ENCODE measurements around the gene ALKBH5.
"Not testable (repeated sequence)": the region's sequence is repeated elsewhere in the genome, so short reads cannot be mapped to it uniquely, and the experiment has no call there.

The ALKBH5 gene

GRCh38 chr17:18185832-18186626, 2.4 kb downstream of the ALKBH5 start:
- DNase-seq (ENCODE audit: low spot score): no peak

- DNase-seq (ENCODE audit: low spot score): no peak
These were observed 3.0 kb downstream of the ALKBH5 start for GRCh38 chr17:18186627-18186982.

GRCh38 chr17:18187226-18187625, 3.6 kb downstream of the ALKBH5 start:
- DNase-seq (ENCODE audit: low spot score): no peak

DNA sequence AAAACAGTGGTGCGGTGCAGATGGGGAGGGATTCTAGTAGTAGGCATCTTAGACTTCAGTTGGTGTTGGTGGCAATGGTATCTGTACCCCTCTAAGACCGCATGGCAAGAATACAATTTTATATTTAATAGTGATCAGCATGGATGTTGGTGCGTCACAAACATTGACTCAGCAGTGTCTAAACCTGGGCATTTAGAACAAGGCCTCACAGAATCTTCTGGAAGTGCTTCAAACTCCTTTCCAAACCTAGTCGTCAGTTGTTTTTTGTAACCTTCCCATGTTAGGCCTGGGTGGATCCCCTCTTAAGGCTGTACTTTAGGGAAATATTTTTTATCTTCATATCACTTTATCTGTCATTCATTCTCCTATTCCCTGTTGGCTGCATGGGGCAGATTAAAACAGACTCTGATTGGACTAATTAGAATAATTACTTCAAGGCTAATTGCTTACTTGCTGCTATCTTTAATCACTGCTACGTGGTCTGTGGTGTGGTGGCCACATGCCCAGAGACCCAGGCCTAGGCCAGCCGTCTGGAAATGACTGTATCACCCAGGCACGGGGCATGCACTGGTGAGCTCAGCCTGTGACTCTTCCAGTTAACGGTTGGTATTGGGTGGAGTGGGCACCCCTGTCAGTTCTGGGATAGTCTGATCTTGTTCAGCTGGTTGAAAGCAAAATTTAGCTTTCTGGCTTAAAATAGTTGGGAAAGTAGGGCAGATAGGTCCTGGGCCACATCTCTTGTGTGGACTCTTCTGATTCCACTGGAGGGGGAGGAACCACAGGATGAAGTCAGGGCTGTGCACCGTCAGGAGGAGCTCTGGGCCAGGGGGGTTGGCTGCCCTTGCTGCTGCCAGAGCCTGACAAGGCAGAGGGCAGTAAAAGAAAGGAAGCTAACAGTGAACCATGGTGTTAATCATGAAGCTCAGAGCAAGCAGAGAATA, 4.5 kb downstream of the ALKBH5 start:
- DNase-seq (ENCODE audit: low spot score): peak; percentile 28

DNA sequence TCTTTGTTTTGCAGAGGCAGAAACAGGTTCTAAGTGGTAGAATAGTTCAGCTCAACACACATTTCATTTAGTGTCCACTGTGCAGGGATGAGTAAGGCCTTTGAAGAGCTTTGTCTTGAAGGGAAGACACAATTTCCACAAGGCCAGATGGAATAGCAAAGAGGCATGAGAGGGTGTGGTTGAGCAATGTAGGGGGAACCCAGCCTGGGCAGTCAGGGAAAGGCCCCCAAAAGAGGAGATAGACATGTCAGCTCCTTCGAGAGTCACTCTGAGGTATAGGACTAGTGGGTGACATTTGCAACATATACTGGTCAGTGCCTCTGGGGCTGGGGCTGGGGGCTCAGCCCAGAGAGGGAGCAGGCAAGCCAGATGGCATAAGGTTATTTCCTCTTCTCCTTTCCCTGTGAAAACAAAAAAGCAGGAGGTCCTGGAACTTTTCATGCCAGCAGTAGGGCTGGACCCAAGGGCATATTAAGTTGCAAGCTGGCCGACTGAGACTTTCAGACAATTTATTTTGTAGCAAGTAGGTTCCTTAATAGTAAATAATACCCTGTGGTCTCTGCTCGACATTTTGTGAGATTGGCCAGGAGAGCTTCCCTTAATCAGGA, 7.1 kb downstream of the ALKBH5 start:
- DNase-seq (ENCODE audit: low spot score): no peak

- DNase-seq (ENCODE audit: low spot score): no peak
These were observed 7.6 kb downstream of the ALKBH5 start for GRCh38 chr17:18191236-18191667.

GRCh38 chr17:18191967-18192366, 8.3 kb downstream of the ALKBH5 start:
- DNase-seq (ENCODE audit: low spot score): no peak

- no peak for DNase-seq (ENCODE audit: low spot score)
These were observed 10.8 kb downstream of the ALKBH5 start for GRCh38 chr17:18194394-18194793.

- DNase-seq (ENCODE audit: low spot score): no peak
These were observed 11.2 kb downstream of the ALKBH5 start for GRCh38 chr17:18194804-18195203.

DNA sequence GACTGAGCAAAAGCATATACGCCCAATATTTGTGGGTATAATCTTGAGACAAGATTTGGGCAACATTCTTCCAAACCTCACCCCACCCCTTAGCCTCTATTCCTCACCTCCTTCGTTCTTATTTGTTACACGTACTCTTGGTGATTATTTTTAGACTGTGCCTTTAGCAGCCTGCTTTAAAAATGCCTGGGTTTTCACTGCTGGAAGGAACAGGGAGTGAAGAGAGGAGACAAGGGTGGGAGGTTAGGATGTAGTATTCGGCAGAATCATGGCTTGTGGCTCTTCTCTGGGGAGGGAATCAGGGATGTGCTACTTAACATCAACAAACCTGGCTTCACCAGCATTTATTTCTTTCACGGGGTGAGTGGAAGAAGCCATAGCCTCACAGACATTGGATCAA, 11.6 kb downstream of the ALKBH5 start:
- DNase-seq (ENCODE audit: low spot score): no peak

DNA sequence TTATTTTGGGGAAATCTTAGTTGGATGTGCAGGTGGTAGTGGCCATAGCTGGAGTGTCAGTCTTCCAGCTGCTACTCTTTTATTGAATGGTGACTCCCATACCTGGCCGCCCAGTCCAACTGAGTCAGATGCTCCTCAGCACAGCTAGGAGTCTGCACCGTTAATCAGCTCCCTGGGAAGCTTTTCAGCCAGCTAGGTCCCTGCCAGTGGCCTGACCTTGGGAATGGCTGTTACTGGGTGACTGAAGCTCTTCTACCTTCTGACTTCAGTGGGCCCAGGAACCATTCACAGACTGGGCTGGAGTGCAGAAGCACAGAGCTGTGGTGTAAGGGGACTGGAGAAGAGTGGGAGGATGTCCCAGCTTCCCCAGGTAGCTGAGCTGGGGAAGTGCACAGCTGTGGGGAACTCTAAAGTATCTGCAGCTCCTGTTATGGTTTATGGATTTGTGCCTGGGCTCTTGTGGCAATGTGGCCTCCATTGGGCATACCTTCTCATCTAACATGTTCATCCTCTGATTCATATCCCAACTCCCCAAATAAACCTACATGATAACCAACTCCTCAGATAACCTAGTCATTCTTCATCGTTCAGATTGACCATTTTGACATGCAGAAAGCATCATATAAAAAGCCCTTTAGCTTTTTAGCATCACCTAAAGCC, 14.0 kb downstream of the ALKBH5 start:
- DNase-seq (ENCODE audit: low spot score): no peak

GRCh38 chr17:18198530-18198929, 14.9 kb downstream of the ALKBH5 start:
- DNase-seq (ENCODE audit: low spot score): no peak

GRCh38 chr17:18201108-18201507, 17.5 kb downstream of the ALKBH5 start:
- DNase-seq (ENCODE audit: low spot score): no peak

- DNase-seq (ENCODE audit: low spot score): no peak
These were observed 19.7 kb downstream of the ALKBH5 start for GRCh38 chr17:18203308-18203707.

GRCh38 chr17:18205861-18206260, 22.2 kb downstream of the ALKBH5 start:
- no peak for DNase-seq (ENCODE audit: low spot score)

- no peak for DNase-seq (ENCODE audit: low spot score)
These were observed 23.3 kb downstream of the ALKBH5 start for GRCh38 chr17:18206962-18207361.

- DNase-seq (ENCODE audit: low spot score): no peak
These were observed 24.5 kb downstream of the ALKBH5 start for GRCh38 chr17:18208092-18208491.

DNA sequence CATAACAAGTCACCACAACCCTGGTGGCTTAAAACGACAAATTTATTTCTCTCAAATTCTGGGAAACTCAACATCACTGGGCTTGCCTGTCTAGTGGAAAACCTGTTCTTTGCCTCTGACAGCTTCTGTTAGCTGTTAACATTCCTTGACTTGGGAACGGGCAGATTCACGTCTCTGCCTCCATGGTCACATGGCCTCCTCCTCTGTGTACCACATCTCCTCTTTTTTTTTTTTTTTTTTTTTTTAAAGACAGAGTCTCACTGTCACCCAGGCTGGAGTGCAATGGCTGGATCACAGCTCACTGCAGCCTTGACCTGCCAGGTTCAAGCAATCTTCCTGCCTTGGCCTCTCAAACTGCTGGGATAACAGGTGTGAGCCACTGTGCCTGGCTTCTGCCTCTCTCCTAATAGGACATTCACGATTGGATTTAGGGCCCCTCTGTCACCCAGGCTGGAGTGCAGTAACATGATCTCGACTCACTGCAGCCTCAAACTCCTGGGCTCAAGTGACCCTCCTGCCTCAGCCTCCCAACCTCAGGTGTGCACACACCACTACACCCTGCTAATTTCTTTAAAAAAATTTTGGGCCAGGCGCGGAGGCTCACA, 30.1 kb downstream of the ALKBH5 start:
- no peak for DNase-seq (ENCODE audit: low spot score)

GRCh38 chr17:18216906-18217305, 33.3 kb downstream of the ALKBH5 start:
- not testable (repeated sequence) for DNase-seq (ENCODE audit: low spot score)

- DNase-seq (ENCODE audit: low spot score): peak; percentile 74
These were observed 33.9 kb downstream of the ALKBH5 start for GRCh38 chr17:18217412-18218015.

DNA sequence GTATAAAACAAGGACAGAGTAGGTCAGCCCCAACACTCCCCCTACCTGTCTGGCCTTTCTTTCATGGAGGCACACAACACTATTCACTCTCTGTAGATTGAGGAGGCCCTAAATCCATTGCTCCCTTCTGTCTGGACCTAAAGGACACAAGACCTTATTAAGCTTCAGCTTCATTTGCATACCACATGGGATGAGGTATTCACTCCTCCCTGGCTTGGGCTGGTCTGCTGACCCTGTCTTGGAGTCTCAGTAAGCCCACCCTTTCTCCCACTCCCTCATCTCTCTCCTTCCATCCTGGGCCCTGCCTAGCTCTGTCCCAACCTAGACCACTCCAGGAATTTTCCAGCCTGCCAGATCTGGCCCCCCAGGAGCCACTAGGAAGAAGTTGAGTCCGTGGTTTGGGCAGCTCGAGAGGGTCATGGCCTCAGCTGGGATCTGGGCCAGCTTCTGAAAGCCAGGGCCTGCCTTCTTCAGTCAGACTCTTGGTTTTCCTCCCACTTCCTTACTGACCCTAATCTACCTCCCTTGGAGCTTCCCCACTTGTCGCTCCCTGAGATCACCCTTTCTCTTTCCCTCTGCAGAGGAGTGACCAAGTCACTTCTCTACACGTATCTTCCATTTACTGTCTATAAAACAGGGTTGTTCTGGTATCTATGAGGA, 35.3 kb downstream of the ALKBH5 start:
- no peak for DNase-seq (ENCODE audit: low spot score)

All from CD4-positive, alpha-beta T cell treated with Interleukin-15 for 4 hours (primary cell).